Sigmoid colon (tissue), 3 donors: ENCODE measurements around the gene RIPK3.

ENCODE experiments used
- CTCF ChIP-seq, 4 experiments: fragments of 450-650 bp in 3 of 4; fragments of 200-600 bp in 1 of 4; IDR thresholded peaks; one replicate each; pipeline ENCODE4 v1.5.1; 2016 to 2019; ENCODE audit warnings: antibody characterized with exemption in 4 of 4, mild to moderate bottlenecking in 3 of 4, moderate library complexity in 2 of 4
- POLR2A ChIP-seq, 2 donors: fragments of 450-650 bp; IDR thresholded peaks; one replicate each; pipeline ENCODE4 v1.6.1; 2016; ENCODE audit warnings: antibody characterized with exemption in 2 of 2, mild to moderate bottlenecking in 2 of 2, moderate library complexity in 2 of 2

GRCh38 chr14:24299255-24300191 lies 40.3 kb downstream of the RIPK3 start, which contains the start of the genes DHRS1 and NOP9:
- TF ChIP-seq POLR2A (IDR thresholded peaks at IDR 0.05) (peak; percentile 60 to 70), CTCF (IDR thresholded peaks at IDR 0.05) (no peak)
